Measurements from ENCODE around the gene DCP1A. TPM values are rescaled to one million over a fixed set of nuclear protein-coding genes. Genes with fewer than 3 reads are reported as not detected.

The DCP1A gene
- total RNA-seq, 4 donors from 2014 or later, result 20.9 to 30.6 (median 23.3) TPM

GRCh38 chr3:53318522-53318921 lies 28.8 kb downstream of the DCP1A start:
- H3K36me3 ChIP-seq, result peaks cover 0 to 5% of the 10 kb centered on the region in 2 donors
- no peaks in the 10 kb centered on the region for H3K9me3 ChIP-seq
- 84 to 88% methylated on average over 3 of the region's 3 CpGs for WGBS, 2 donors
- H3K4me3 ChIP-seq (replicated peaks in 1 of 3), result no peak overlapping the region
- no peak for DNase-seq
- TF ChIP-seq CTCF (IDR thresholded peaks at IDR 0.05), result no peak
- TF ChIP-seq POLR2A (IDR thresholded peaks at IDR 0.05), result no peak
- intact Hi-C loops (cut with DNase I), result no loop called here
- H3K4me1 ChIP-seq, result peaks cover 0 to 4% of the 10 kb centered on the region in 2 donors
- no peak overlapping the region for H3K27ac ChIP-seq
- H3K27me3 ChIP-seq, result no peaks in the 10 kb centered on the region

GRCh38 chr3:53312832-53313231 lies 34.5 kb downstream of the DCP1A start:
- WGBS, 2 donors, result 83 to 89% methylated on average over 1 of the region's 1 CpG
- intact Hi-C loops (cut with DNase I), result no loop called here
- Histone ChIP-seq H3K4me3 (replicated peaks in 1 of 3) (no peak overlapping the region), H3K27ac (peak overlapping the region in 1 of 3 donors; percentile 11), H3K27me3 (no peaks in the 10 kb centered on the region), H3K4me1 (no peaks in the 10 kb centered on the region), H3K9me3 (no peaks in the 10 kb centered on the region), H3K36me3 (peaks cover 16 to 22% of the 10 kb centered on the region in 2 donors)
- TF ChIP-seq CTCF (IDR thresholded peaks at IDR 0.05) (no peak), POLR2A (IDR thresholded peaks at IDR 0.05) (no peak)
- no peak for DNase-seq

- WGBS, 2 donors, result 75 to 90% methylated on average over 3 of the region's 3 CpGs
- no peaks in the 10 kb centered on the region for H3K9me3 ChIP-seq
- no peak for DNase-seq
- intact Hi-C loops (cut with DNase I), result no loop called here
- H3K27me3 ChIP-seq, result no peaks in the 10 kb centered on the region
- peaks cover 13 to 22% of the 10 kb centered on the region in 2 donors for H3K36me3 ChIP-seq
- H3K27ac ChIP-seq, result no peak overlapping the region
- no peak for TF ChIP-seq CTCF (IDR thresholded peaks at IDR 0.05)
- no peak for TF ChIP-seq POLR2A (IDR thresholded peaks at IDR 0.05)
- no peak overlapping the region for H3K4me3 ChIP-seq (replicated peaks in 1 of 3)
- no peaks in the 10 kb centered on the region for H3K4me1 ChIP-seq
Measured at GRCh38 chr3:53311882-53312281, 35.5 kb downstream of the DCP1A start.

- no peak overlapping the region for H3K4me3 ChIP-seq (replicated peaks in 1 of 3)
- peak; percentile 74 to 77 for DNase-seq
- WGBS, 2 donors, result 39 to 46% methylated on average over 3 of the region's 3 CpGs
- no peak for TF ChIP-seq CTCF (IDR thresholded peaks at IDR 0.05)
- TF ChIP-seq POLR2A (IDR thresholded peaks at IDR 0.05), result no peak
- H3K36me3 ChIP-seq, result peaks cover 15 to 20% of the 10 kb centered on the region in 2 donors
- H3K27me3 ChIP-seq, result no peaks in the 10 kb centered on the region
- H3K4me1 ChIP-seq, result peaks cover 0 to 14% of the 10 kb centered on the region in 2 donors
- H3K9me3 ChIP-seq, result no peaks in the 10 kb centered on the region
- H3K27ac ChIP-seq, result peak overlapping the region; percentile 33 to 44 (median 39)
- intact Hi-C loops (cut with DNase I), result loop anchor here (5.0 kb wide), 1 partner anchor 403 kb away; no protein-coding TSS in a partner anchor
Measured at GRCh38 chr3:53303957-53304356, 43.4 kb downstream of the DCP1A start.

- WGBS, 2 donors, result 72 to 82% methylated on average over 3 of the region's 3 CpGs
- Histone ChIP-seq H3K9me3 (no peaks in the 10 kb centered on the region), H3K36me3 (peaks cover 14 to 16% of the 10 kb centered on the region in 2 donors), H3K27me3 (no peaks in the 10 kb centered on the region), H3K4me1 (peaks cover 0 to 14% of the 10 kb centered on the region in 2 donors), H3K27ac (peak overlapping the region; percentile 33 to 44 (median 39)), H3K4me3 (replicated peaks in 1 of 3) (no peak overlapping the region)
- DNase-seq, result no peak
- no peak for TF ChIP-seq CTCF (IDR thresholded peaks at IDR 0.05)
- TF ChIP-seq POLR2A (IDR thresholded peaks at IDR 0.05), result no peak
- intact Hi-C loops (cut with DNase I), result loop anchor here (5.0 kb wide), 1 partner anchor 404 kb away; no protein-coding TSS in a partner anchor
Measured at GRCh38 chr3:53303549-53303948, 43.8 kb downstream of the DCP1A start.

Data from thyroid gland (tissue), 4 donors.